HL-60 (cell line): ENCODE results near the gene TMPRSS9.
"Not testable (repeated sequence)": the region's sequence is repeated elsewhere in the genome, so short reads cannot be mapped to it uniquely, and the experiment has no call there.

ENCODE experiments used
- DNase-seq, 2 experiments: peaks; one replicate each; pipeline ENCODE4 v3.0.0-alpha.2; 2010 to 2020; ENCODE audit warnings: low read depth in 1 of 2, low spot score in 1 of 2
- H3K27ac ChIP-seq: fragments of 250-450 bp; sonication (Bioruptor Pico); replicated peaks from 2 replicates; pipeline ENCODE4 v1.5.1; 2020; ENCODE audit warnings: mild to moderate bottlenecking, moderate library complexity
- H3K27me3 ChIP-seq: fragments of 250-450 bp; sonication (Bioruptor Pico); 2 replicates; pipeline ENCODE4 v1.5.1; 2021; ENCODE audit warnings: mild to moderate bottlenecking, moderate library complexity; ENCODE audit not compliant: insufficient read depth, poor library complexity, severe bottlenecking
- H3K4me3 ChIP-seq: replicated peaks from 2 replicates; pipeline ENCODE4 v1.5.1; 2011; ENCODE audit warnings: mild to moderate bottlenecking, control low read depth, low read length; ENCODE audit not compliant: insufficient read depth
- CTCF ChIP-seq: IDR thresholded peaks from one replicate; pipeline ENCODE4 v1.5.1; 2011; ENCODE audit warnings: low read length, control low read depth, inconsistent platforms; ENCODE audit not compliant: insufficient read depth
- GABPA ChIP-seq: IDR thresholded peaks from 2 replicates; pipeline ENCODE4 v1.6.1; 2012; ENCODE audit warnings: low read depth
- POLR2AphosphoS5 ChIP-seq: IDR thresholded peaks from 2 replicates; pipeline ENCODE4 v1.6.1; 2012; ENCODE audit warnings: low read depth
- REST ChIP-seq: IDR thresholded peaks from 2 replicates; pipeline ENCODE4 v1.6.1; 2012; ENCODE audit warnings: low read depth; ENCODE audit not compliant: insufficient replicate concordance
- SPI1 ChIP-seq: IDR thresholded peaks from 2 replicates; pipeline ENCODE4 v1.6.1; 2012; ENCODE audit warnings: low read depth, mild to moderate bottlenecking, borderline replicate concordance

TMPRSS9 gene

GRCh38 chr19:2464389-2464788 is 104.3 kb downstream of the TMPRSS9 start:
- no peak for DNase-seq

GRCh38 chr19:2468596-2468995 is 108.5 kb downstream of the TMPRSS9 start:
- no peak for DNase-seq
- TF ChIP-seq POLR2AphosphoS5 (no peak), CTCF (no peak), GABPA (no peak), SPI1 (no peak), REST (no peak)
- H3K27me3 ChIP-seq: no peaks in the 10 kb centered on the region
- no peak overlapping the region for H3K27ac ChIP-seq
- H3K4me3 ChIP-seq: no peak overlapping the region

More at GRCh38 chr19:2464389-2464788, 104.3 kb downstream of the TMPRSS9 start:
- H3K4me3 ChIP-seq: no peak overlapping the region
- H3K27ac ChIP-seq: no peak overlapping the region
- TF ChIP-seq REST: no peak
- H3K27me3 ChIP-seq: no peaks in the 10 kb centered on the region

- H3K27ac ChIP-seq: no peak overlapping the region
- no peaks in the 10 kb centered on the region for H3K27me3 ChIP-seq
- H3K4me3 ChIP-seq: no peak overlapping the region
- TF ChIP-seq REST: no peak
- no peak for TF ChIP-seq SPI1
- no peak for TF ChIP-seq POLR2AphosphoS5
- no peak for TF ChIP-seq CTCF
- TF ChIP-seq GABPA: no peak
- peak in 1 of 2 experiments; percentile 39 for DNase-seq
These were observed 109.2 kb downstream of the TMPRSS9 start for GRCh38 chr19:2469102-2469914.

GRCh38 chr19:2469915-2470200 is 109.8 kb downstream of the TMPRSS9 start:
- not testable (repeated sequence) for DNase-seq, H3K4me3 ChIP-seq, H3K27me3 ChIP-seq, H3K27ac ChIP-seq
